HepG2 (cell line): ENCODE measurements around the gene TMEM214. TPM values are rescaled to one million over a fixed set of nuclear protein-coding genes. Genes with fewer than 3 reads are reported as not detected.
A peak's percentile ranks its signal among the peaks of the same experiment; 100 is the strongest.

Experiments used
- ARNT2 ChIP-seq: sonication (generic); formaldehyde crosslinking; IDR thresholded peaks from 2 replicates; pipeline ENCODE4 v1.8.0; 2022; ENCODE audit warnings: mild to moderate bottlenecking, low read depth, missing genetic modification reagents, moderate library complexity
- CBX1 ChIP-seq: IDR thresholded peaks from one replicate; pipeline ENCODE4 v1.6.1; 2016; ENCODE audit warnings: antibody characterized with exemption, low read depth
- CSRNP1 ChIP-seq: sonication (generic); formaldehyde crosslinking; IDR thresholded peaks from 2 replicates; pipeline ENCODE4 v1.8.1; 2023; ENCODE audit warnings: mild to moderate bottlenecking, missing genetic modification reagents
- DRAP1 ChIP-seq: IDR thresholded peaks from 2 replicates; pipeline ENCODE4 v1.6.1; 2016; ENCODE audit warnings: missing genetic modification reagents, missing compliant biosample characterization
- E2F2 ChIP-seq: sonication (generic); formaldehyde crosslinking; IDR thresholded peaks from 2 replicates; pipeline ENCODE4 v1.4.0; 2020; ENCODE audit warnings: missing genetic modification reagents, borderline replicate concordance
- EED ChIP-seq: sonication (generic); formaldehyde crosslinking; IDR thresholded peaks from 2 replicates; pipeline ENCODE4 v1.5.0; 2020; ENCODE audit warnings: mild to moderate bottlenecking, missing genetic modification reagents
- HOXA5 ChIP-seq: sonication (generic); formaldehyde crosslinking; IDR thresholded peaks from 2 replicates; pipeline ENCODE4 v1.4.0; 2020; ENCODE audit warnings: missing genetic modification reagents
- ISX ChIP-seq: sonication (generic); formaldehyde crosslinking; conservative IDR thresholded peaks from 2 replicates; pipeline ENCODE4 v1.5.0; 2020; ENCODE audit warnings: missing genetic modification reagents
- NCOA2 ChIP-seq: sonication (generic); formaldehyde crosslinking; IDR thresholded peaks from 2 replicates; pipeline ENCODE4 v1.8.0; 2022; ENCODE audit warnings: inconsistent platforms
- NR2F2 ChIP-seq: IDR thresholded peaks from 2 replicates; pipeline ENCODE4 v1.6.1; 2012; ENCODE audit warnings: low read depth, inconsistent platforms, borderline replicate concordance
- PATZ1 ChIP-seq: sonication (generic); formaldehyde crosslinking; IDR thresholded peaks from 2 replicates; pipeline ENCODE4 v1.4.0; 2020; ENCODE audit warnings: missing genetic modification reagents
- PHF20 ChIP-seq: sonication (generic); formaldehyde crosslinking; IDR thresholded peaks from 2 replicates; pipeline ENCODE4 v1.5.0; 2020; ENCODE audit warnings: mild to moderate bottlenecking, missing genetic modification reagents
- SETDB1 ChIP-seq: sonication (generic); formaldehyde crosslinking; IDR thresholded peaks from 2 replicates; pipeline ENCODE4 v1.5.1; 2020; ENCODE audit warnings: missing genetic modification reagents, mild to moderate bottlenecking, borderline replicate concordance
- TEAD3 ChIP-seq: optimal IDR thresholded peaks from 2 replicates; pipeline ENCODE3; 2016; ENCODE audit warnings: borderline replicate concordance
- USF2 ChIP-seq, 2 experiments: sonication (generic) in 1 of 2; formaldehyde crosslinking in 1 of 2; IDR thresholded peaks; 2 replicates each; pipeline versions ENCODE4 v1.5.1 to v1.6.1; 2011 to 2020; ENCODE audit warnings: borderline replicate concordance in 1 of 2, low read depth in 1 of 2, low read length in 1 of 2, mild to moderate bottlenecking in 1 of 2, missing genetic modification reagents in 1 of 2, moderate library complexity in 1 of 2
- ZNF232 ChIP-seq: sonication (generic); formaldehyde crosslinking; IDR thresholded peaks from 2 replicates; pipeline ENCODE4 v1.4.0; 2020; ENCODE audit warnings: missing genetic modification reagents, borderline replicate concordance
- ZNF317 ChIP-seq: sonication (generic); formaldehyde crosslinking; IDR thresholded peaks from 2 replicates; pipeline ENCODE4 v1.5.0; 2020; ENCODE audit warnings: mild to moderate bottlenecking, missing genetic modification reagents
- ZNF552 ChIP-seq: sonication (generic); formaldehyde crosslinking; IDR thresholded peaks from 2 replicates; pipeline ENCODE4 v1.9.0; 2022; ENCODE audit warnings: missing genetic modification reagents, mild to moderate bottlenecking, borderline replicate concordance
- ZNF569 ChIP-seq: sonication (generic); formaldehyde crosslinking; IDR thresholded peaks from 2 replicates; pipeline ENCODE4 v1.5.0; 2020; ENCODE audit warnings: mild to moderate bottlenecking, missing genetic modification reagents, moderate library complexity, borderline replicate concordance
- ZNF781 ChIP-seq: sonication (generic); formaldehyde crosslinking; IDR thresholded peaks from 2 replicates; pipeline ENCODE4 v1.5.1; 2020; ENCODE audit warnings: borderline replicate concordance, mild to moderate bottlenecking, missing genetic modification reagents; ENCODE audit errors: not compliant biosample characterization
- polyA plus RNA-seq, 8 experiments: library from polyadenylated mRNA; depleted of rRNA in 3 of 8; stranded (reverse) in 7 of 8; unstranded in 1 of 8; fragments of >200 nt; fragmentation: Illumina TruSeq in 4 of 8; extraction: Trizol in 4 of 8; gene quantifications; 2 replicates each; pipeline versions ENCODE4 v1.2.1 to v1.2.3, GENCODE V29; 2011 to 2016; ENCODE audit warnings: low read depth in 4 of 8, missing spikeins in 1 of 8, mixed read lengths in 1 of 8; ENCODE audit not compliant: insufficient read depth in 1 of 8
- total RNA-seq, 5 experiments: library from RNA; depleted of rRNA; stranded (reverse); fragments of >200 nt; fragmentation: Illumina TruSeq; extraction: Trizol; gene quantifications; 2 replicates each; pipeline ENCODE4 v1.2.3, GENCODE V29; 2016; ENCODE audit warnings: low read depth in 1 of 5

Gene TMEM214
- total and polyA plus RNA-seq, 2 of the 13 experiments (the other 11 are each of a cell fraction or from before 2014, with no cell fraction given), result 58.3 to 132 TPM

- TF ChIP-seq TEAD3 (CRISPR knock-in tag) (peak; percentile 52), SETDB1 (CRISPR knock-in tag) (no peak), CSRNP1 (peak; percentile 22), EED (CRISPR knock-in tag) (peak; percentile 87; the same call in 1 of the 2 replicates), CBX1 (peak; percentile 5), ARNT2 (CRISPR knock-in tag) (peak; percentile 60), USF2 (IDR thresholded peaks at IDR 0.05; ENCODE audit: low read depth, low read length) (no peak), USF2 (CRISPR knock-in tag; IDR thresholded peaks at IDR 0.05; ENCODE audit: borderline replicate concordance) (no peak), DRAP1 (CRISPR knock-in tag) (peak; percentile 93), HOXA5 (CRISPR knock-in tag) (no peak), ZNF569 (CRISPR knock-in tag) (0 out of 2 replicates have a peak, but pooled peaks have one; percentile 46), ISX (CRISPR knock-in tag) (0 out of 2 replicates have a peak, but pooled peaks have one; percentile 25), ZNF317 (peak; percentile 76; the same call in 1 of the 2 replicates), ZNF552 (CRISPR knock-in tag) (peak; percentile 80; the same call in 1 of the 2 replicates), ZNF781 (CRISPR knock-in tag) (peak; percentile 78), ZNF232 (CRISPR knock-in tag) (peak; percentile 63; the same call in 1 of the 2 replicates), PATZ1 (CRISPR knock-in tag) (0 out of 2 replicates have a peak, but pooled peaks have one; percentile 17), E2F2 (CRISPR knock-in tag) (no peak), NCOA2 (peak; percentile 12; the same call in 1 of the 2 replicates), PHF20 (CRISPR knock-in tag) (peak; percentile 7), NR2F2 (peak; percentile 53; the same call in 1 of the 2 replicates)
These were observed 54.2 kb downstream of the TMEM214 start, which contains the start of gene KHK (continued) for GRCh38 chr2:27086724-27087593.
